ENCODE data around the gene AP1G2. TPM values are rescaled to one million over a fixed set of nuclear protein-coding genes. Genes with fewer than 3 reads are reported as not detected.

Gene AP1G2
- total RNA-seq, 4 donors from 2014 or later = 38.9 to 98.8 (median 68.8) TPM

DNA sequence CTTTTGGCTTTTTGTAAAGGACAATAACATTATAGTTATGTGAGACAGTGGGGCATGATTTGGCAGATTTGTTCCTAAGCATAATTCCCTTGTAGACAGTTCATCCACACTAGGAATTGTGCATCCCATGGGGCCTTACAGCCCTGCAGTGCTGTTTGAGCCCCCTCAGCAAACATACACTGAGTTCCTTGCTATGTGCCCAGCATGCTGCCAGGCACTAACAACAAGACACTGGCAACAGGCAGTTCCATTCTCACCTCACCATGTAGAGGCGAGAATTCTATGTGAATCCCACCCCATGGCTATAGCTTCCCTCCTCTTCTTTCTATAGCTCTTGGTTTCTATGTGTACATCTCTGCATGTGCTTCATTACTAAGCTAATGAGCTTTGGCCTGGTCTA, 9.6 kb downstream of the AP1G2 start:
- intact Hi-C loops (cut with DNase I; ENCODE audit: low total_unique reads) = no loop called here
- no peak for DNase-seq

DNA sequence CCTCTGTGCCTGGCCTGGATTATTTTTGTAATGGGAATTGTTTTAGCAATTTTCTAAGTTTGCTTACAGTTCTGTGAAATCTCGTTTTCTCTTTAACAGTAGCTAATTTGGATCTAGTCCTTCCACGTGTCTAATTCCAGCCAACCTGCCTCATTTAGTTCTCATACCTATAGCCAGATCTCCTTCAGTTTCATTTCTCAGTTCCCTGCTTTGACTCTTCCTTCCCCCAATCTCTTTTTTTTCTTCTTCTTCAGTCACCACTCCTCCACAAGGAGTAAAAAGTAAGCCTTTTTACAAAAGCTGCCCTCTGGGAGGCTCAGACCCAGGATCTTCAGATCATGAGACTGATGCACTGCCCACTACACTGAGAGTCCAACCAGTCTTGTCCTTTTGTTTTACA, 10.1 kb downstream of the AP1G2 start:
- intact Hi-C loops (cut with DNase I; ENCODE audit: low total_unique reads) = no loop called here
- TF ChIP-seq, protein P1, sequence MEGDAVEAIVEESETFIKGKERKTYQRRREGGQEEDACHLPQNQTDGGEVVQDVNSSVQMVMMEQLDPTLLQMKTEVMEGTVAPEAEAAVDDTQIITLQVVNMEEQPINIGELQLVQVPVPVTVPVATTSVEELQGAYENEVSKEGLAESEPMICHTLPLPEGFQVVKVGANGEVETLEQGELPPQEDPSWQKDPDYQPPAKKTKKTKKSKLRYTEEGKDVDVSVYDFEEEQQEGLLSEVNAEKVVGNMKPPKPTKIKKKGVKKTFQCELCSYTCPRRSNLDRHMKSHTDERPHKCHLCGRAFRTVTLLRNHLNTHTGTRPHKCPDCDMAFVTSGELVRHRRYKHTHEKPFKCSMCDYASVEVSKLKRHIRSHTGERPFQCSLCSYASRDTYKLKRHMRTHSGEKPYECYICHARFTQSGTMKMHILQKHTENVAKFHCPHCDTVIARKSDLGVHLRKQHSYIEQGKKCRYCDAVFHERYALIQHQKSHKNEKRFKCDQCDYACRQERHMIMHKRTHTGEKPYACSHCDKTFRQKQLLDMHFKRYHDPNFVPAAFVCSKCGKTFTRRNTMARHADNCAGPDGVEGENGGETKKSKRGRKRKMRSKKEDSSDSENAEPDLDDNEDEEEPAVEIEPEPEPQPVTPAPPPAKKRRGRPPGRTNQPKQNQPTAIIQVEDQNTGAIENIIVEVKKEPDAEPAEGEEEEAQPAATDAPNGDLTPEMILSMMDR (IDR thresholded peaks at IDR 0.05) = no peak
- no peak for TF ChIP-seq POLR2A (IDR thresholded peaks at IDR 0.05)

More for the DNA sequence above, 9.6 kb downstream of the AP1G2 start:
- no peak overlapping the region for H3K27ac ChIP-seq
- peaks cover 4 to 9% of the 10 kb centered on the region in 2 donors for H3K4me1 ChIP-seq
- no peaks in the 10 kb centered on the region for H3K27me3 ChIP-seq
- TF ChIP-seq POLR2A (IDR thresholded peaks at IDR 0.05) = no peak
- TF ChIP-seq, protein P1 (IDR thresholded peaks at IDR 0.05) = no peak
- no peaks in the 10 kb centered on the region for H3K9me3 ChIP-seq
- H3K4me3 ChIP-seq = no peak overlapping the region
- no peaks in the 10 kb centered on the region for H3K36me3 ChIP-seq

DNA sequence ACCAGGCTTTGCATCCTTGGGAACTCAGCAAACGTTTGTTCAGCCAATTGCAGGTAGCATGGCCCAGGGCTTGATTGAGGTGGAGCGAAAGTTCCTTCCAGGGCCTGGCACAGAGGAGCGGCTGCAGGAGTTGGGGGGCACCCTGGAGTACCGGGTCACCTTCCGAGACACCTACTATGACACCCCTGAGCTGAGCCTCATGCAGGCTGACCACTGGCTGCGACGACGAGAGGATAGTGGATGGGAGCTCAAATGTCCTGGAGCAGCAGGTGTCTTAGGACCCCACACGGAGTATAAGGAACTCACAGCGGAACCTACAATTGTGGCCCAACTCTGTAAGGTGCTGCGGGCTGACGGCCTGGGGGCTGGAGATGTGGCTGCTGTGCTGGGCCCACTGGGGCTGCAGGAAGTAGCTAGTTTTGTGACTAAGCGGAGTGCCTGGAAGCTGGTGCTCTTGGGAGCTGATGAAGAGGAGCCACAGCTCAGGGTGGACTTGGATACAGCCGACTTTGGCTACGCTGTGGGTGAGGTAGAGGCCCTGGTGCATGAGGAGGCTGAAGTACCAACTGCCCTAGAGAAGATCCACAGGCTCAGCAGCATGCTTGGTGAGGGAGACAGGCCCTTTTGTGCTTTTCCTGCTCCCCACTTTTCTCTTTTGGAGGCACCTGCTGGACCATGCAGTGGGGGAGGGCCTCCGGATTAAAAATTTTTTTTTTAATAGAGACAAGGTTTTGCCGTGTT, 10.7 kb downstream of the AP1G2 start:
- Histone ChIP-seq H3K4me3 (peak overlapping the region; percentile 80 to 95), H3K4me1 (peaks cover 4 to 9% of the 10 kb centered on the region in 2 donors), H3K9me3 (no peaks in the 10 kb centered on the region), H3K36me3 (no peaks in the 10 kb centered on the region), H3K27ac (peak overlapping the region; percentile 92 to 95), H3K27me3 (no peaks in the 10 kb centered on the region)
- intact Hi-C loops (cut with DNase I; ENCODE audit: low total_unique reads) = no loop called here
- no peak for TF ChIP-seq POLR2A (IDR thresholded peaks at IDR 0.05)
- TF ChIP-seq, protein P1 (IDR thresholded peaks at IDR 0.05) = no peak
- DNase-seq = no peak

More for the DNA sequence above, 10.1 kb downstream of the AP1G2 start:
- H3K4me3 ChIP-seq = no peak overlapping the region
- H3K27me3 ChIP-seq = no peaks in the 10 kb centered on the region
- peaks cover 4 to 9% of the 10 kb centered on the region in 2 donors for H3K4me1 ChIP-seq
- H3K9me3 ChIP-seq = no peaks in the 10 kb centered on the region
- DNase-seq = no peak
- H3K27ac ChIP-seq = no peak overlapping the region
- H3K36me3 ChIP-seq = no peaks in the 10 kb centered on the region

DNA sequence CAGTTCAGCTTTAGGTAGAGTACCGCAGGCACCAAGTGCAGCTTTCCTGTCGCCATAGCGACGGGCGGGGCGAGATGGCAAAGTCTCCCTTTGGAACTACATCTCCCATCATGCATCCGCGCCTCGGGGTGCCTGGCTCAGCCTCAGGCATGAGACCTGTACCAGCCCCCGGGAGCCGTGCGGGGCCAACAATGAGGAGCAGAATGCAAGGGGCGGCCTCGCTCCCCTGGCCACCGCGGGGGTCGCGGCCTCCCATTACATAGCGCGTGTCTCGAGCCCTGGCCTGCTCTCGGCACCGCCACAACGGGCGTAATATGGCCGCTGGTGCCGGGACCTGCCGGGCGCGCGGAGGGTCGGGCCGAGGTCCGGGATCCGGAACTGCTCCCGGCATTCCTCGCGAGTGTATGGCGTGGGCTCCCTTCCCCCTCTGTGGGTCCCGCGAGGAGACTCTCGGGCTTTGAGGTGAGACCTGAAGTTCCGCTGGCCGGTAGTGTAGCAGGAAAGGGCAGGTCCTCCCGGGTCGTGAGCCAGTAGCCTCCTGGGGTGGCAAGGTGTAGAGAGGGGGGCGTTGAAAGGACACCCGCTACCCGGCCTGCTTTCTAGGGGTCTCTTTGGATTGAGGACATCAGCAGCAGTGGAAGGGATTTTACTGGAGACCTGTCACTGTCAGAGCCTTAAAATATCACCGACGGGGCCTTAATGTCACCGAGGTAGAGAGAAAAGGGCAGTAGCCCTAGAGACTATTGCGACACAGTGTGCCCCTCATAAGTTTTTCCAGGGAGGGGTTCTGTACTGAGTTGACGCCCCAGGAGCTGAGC, 11.5 kb downstream of the AP1G2 start, which contains the start of gene THTPA:
Gene THTPA, plus strand, starts transcription at position 390 of the 818 bp plus-strand sequence. CDS start 487 bp downstream, outside the sequence.
- no peaks in the 10 kb centered on the region for H3K9me3 ChIP-seq
- peaks cover 4 to 9% of the 10 kb centered on the region in 2 donors for H3K4me1 ChIP-seq
- peak; percentile 88 to 90 for DNase-seq
- H3K27ac ChIP-seq = peak within 1 kb of the TSS; percentile 92 to 95
- intact Hi-C loops (cut with DNase I; ENCODE audit: low total_unique reads) = no loop called here
- no peaks in the 10 kb centered on the region for H3K27me3 ChIP-seq
- TF ChIP-seq POLR2A (IDR thresholded peaks at IDR 0.05) = peak in 1 of 2 donors; percentile 52
- TF ChIP-seq, protein P1 (IDR thresholded peaks at IDR 0.05) = no peak
- no peaks in the 10 kb centered on the region for H3K36me3 ChIP-seq
- H3K4me3 ChIP-seq = peak within 1 kb of the TSS; percentile 80 to 95

DNA sequence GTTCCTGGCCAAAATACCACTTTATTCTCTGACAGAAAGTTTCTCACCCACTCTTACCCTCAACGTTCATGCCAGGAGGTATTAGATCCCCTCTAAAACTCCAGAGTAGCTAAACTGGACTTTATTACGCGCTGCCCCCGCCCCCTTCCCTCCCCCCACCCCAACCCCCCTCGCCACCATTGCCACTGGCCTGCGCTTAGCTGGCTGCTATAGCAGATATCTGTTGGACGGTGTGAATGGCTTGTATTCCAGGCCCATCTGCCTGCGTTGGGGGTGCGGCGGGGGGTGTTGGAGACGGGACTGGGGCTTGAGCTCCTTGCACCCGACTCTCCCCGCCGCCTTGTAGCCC, 12.1 kb downstream of the AP1G2 start:
- Histone ChIP-seq H3K27ac (peak overlapping the region; percentile 92 to 95), H3K4me3 (peak overlapping the region; percentile 80 to 95), H3K4me1 (peaks cover 4 to 9% of the 10 kb centered on the region in 2 donors), H3K27me3 (no peaks in the 10 kb centered on the region), H3K9me3 (no peaks in the 10 kb centered on the region), H3K36me3 (no peaks in the 10 kb centered on the region)
- TF ChIP-seq POLR2A (IDR thresholded peaks at IDR 0.05) = no peak
- TF ChIP-seq, protein P1 (IDR thresholded peaks at IDR 0.05) = no peak
- no peak for DNase-seq
- intact Hi-C loops (cut with DNase I; ENCODE audit: low total_unique reads) = no loop called here

Measured in uterus (tissue), 4 donors.